Activated CD4-positive, alpha-beta T cell treated with anti-CD3 and anti-CD28 coated beads, Interleukin-2, amount 10 ng/mL, durations not matched to agents 7 days and 5 days (primary cell): ENCODE results near the gene ZMYND11. TPM values are rescaled to one million over a fixed set of nuclear protein-coding genes. Genes with fewer than 3 reads are reported as not detected.
"Not testable (repeated sequence)": the region's sequence is repeated elsewhere in the genome, so short reads cannot be mapped to it uniquely, and the experiment has no call there.

ENCODE experiments used
- CTCF ChIA-PET: fragments of 350-600 bp; sonication (Branson Sonifier 250); formaldehyde crosslinking; loops from one replicate; lab custom pipeline; 2021; ENCODE audit warnings: antibody characterized with exemption; lab: Charles Lee
- POLR2A ChIA-PET: fragments of 350-600 bp; sonication (Branson Sonifier 250); formaldehyde crosslinking; loops from one replicate; lab custom pipeline; 2021; ENCODE audit warnings: antibody characterized with exemption; lab: Charles Lee
- DNase-seq: peaks from one replicate; pipeline ENCODE4 v3.0.0-alpha.2; 2020
- H3K27ac Mint-ChIP-seq: one replicate; pipeline ENCODE4 v1.8.0; 2021; ENCODE audit warnings: mild to moderate bottlenecking, moderate library complexity, mixed read lengths
- H3K27me3 Mint-ChIP-seq: one replicate; pipeline ENCODE4 v1.8.0; 2021; ENCODE audit warnings: mixed read lengths
- H3K36me3 Mint-ChIP-seq: one replicate; pipeline ENCODE4 v1.8.0; 2021; ENCODE audit warnings: low read depth, mixed read lengths
- H3K4me1 Mint-ChIP-seq: one replicate; pipeline ENCODE4 v1.8.0; 2021; ENCODE audit warnings: mixed read lengths
- H3K4me3 Mint-ChIP-seq: one replicate; pipeline ENCODE4 v1.8.0; 2021; ENCODE audit warnings: mild to moderate bottlenecking, moderate library complexity, mixed read lengths
- H3K9me3 Mint-ChIP-seq: one replicate; pipeline ENCODE4 v1.8.0; 2021; ENCODE audit warnings: mixed read lengths
- total RNA-seq, 2 experiments: library from RNA; stranded (reverse); gene quantifications; one replicate each; pipeline ENCODE4 v1.2.3, GENCODE V29; 2021

Gene ZMYND11
- total RNA-seq, 2 experiments from 2014 or later: 37.5 to 44.3 TPM

GRCh38 chr10:185571-185970 is 50.3 kb downstream of the ZMYND11 start:
- peaks cover 11% of the 10 kb centered on the region for H3K4me1 Mint-ChIP-seq
- POLR2A ChIA-PET, DNase-seq, H3K4me3 Mint-ChIP-seq, H3K27me3 Mint-ChIP-seq, CTCF ChIA-PET, H3K27ac Mint-ChIP-seq: not testable (repeated sequence)
- H3K9me3 Mint-ChIP-seq: peaks cover 17% of the 10 kb centered on the region
- peaks cover 41% of the 10 kb centered on the region for H3K36me3 Mint-ChIP-seq

GRCh38 chr10:186911-187310 is 51.7 kb downstream of the ZMYND11 start:
- POLR2A ChIA-PET: no interaction called here
- H3K36me3 Mint-ChIP-seq: peaks cover 42% of the 10 kb centered on the region
- no peak overlapping the region for H3K27ac Mint-ChIP-seq
- H3K27me3 Mint-ChIP-seq: no peaks in the 10 kb centered on the region
- H3K4me3 Mint-ChIP-seq: no peak overlapping the region
- H3K4me1 Mint-ChIP-seq: peaks cover 10% of the 10 kb centered on the region
- CTCF ChIA-PET: no interaction called here
- H3K9me3 Mint-ChIP-seq: peaks cover 17% of the 10 kb centered on the region
- DNase-seq: no peak

- Mint-ChIP-seq H3K27ac (no peak overlapping the region), H3K9me3 (peaks cover 13% of the 10 kb centered on the region), H3K27me3 (no peaks in the 10 kb centered on the region), H3K4me1 (peaks cover 1% of the 10 kb centered on the region), H3K4me3 (no peak overlapping the region), H3K36me3 (peaks cover 30% of the 10 kb centered on the region)
- POLR2A ChIA-PET: no interaction called here
- CTCF ChIA-PET: no interaction called here
- DNase-seq: no peak
These were observed 53.3 kb downstream of the ZMYND11 start for GRCh38 chr10:188546-188945.

GRCh38 chr10:190216-190615 is 55.0 kb downstream of the ZMYND11 start:
- Mint-ChIP-seq H3K27me3 (no peaks in the 10 kb centered on the region), H3K36me3 (peaks cover 15% of the 10 kb centered on the region), H3K4me3 (no peak overlapping the region), H3K27ac (no peak overlapping the region), H3K9me3 (peaks cover under 1% of the 10 kb centered on the region), H3K4me1 (peaks cover 1% of the 10 kb centered on the region)
- CTCF ChIA-PET: interaction anchor here (0.5 kb wide), 1 partner anchor 21 kb away, joined by 3 read pairs; no protein-coding TSS in a partner anchor
- DNase-seq: no peak
- POLR2A ChIA-PET: no interaction called here

- CTCF ChIA-PET: no interaction called here
- no peak overlapping the region for H3K4me3 Mint-ChIP-seq
- no peaks in the 10 kb centered on the region for H3K9me3 Mint-ChIP-seq
- POLR2A ChIA-PET: no interaction called here
- peaks cover 11% of the 10 kb centered on the region for H3K36me3 Mint-ChIP-seq
- no peak overlapping the region for H3K27ac Mint-ChIP-seq
- peaks cover 1% of the 10 kb centered on the region for H3K4me1 Mint-ChIP-seq
- DNase-seq: no peak
- H3K27me3 Mint-ChIP-seq: no peaks in the 10 kb centered on the region
These were observed 56.7 kb downstream of the ZMYND11 start for GRCh38 chr10:191703-192518.

GRCh38 chr10:194281-194680 is 59.0 kb downstream of the ZMYND11 start:
- Mint-ChIP-seq H3K4me1 (no peaks in the 10 kb centered on the region), H3K27ac (no peak overlapping the region), H3K4me3 (no peak overlapping the region), H3K9me3 (no peaks in the 10 kb centered on the region), H3K27me3 (no peaks in the 10 kb centered on the region), H3K36me3 (peaks cover 7% of the 10 kb centered on the region)
- ChIA-PET CTCF (interaction anchor here (1.2 to 1.4 kb wide), 2 partner anchors 13 to 52 kb away, joined by 3 to 4 read pairs; no protein-coding TSS in a partner anchor), POLR2A (no interaction called here)
- no peak for DNase-seq

GRCh38 chr10:200405-200804 is 65.2 kb downstream of the ZMYND11 start:
- no peak overlapping the region for H3K4me3 Mint-ChIP-seq
- CTCF ChIA-PET: no interaction called here
- H3K27ac Mint-ChIP-seq: no peak overlapping the region
- peaks cover 5% of the 10 kb centered on the region for H3K36me3 Mint-ChIP-seq
- no peaks in the 10 kb centered on the region for H3K27me3 Mint-ChIP-seq
- peaks cover 3% of the 10 kb centered on the region for H3K9me3 Mint-ChIP-seq
- H3K4me1 Mint-ChIP-seq: peaks cover 1% of the 10 kb centered on the region
- POLR2A ChIA-PET: no interaction called here
- no peak for DNase-seq

GRCh38 chr10:201328-201771 is 66.1 kb downstream of the ZMYND11 start:
- Mint-ChIP-seq H3K27ac (no peak overlapping the region), H3K9me3 (peaks cover 3% of the 10 kb centered on the region), H3K4me3 (no peak overlapping the region), H3K36me3 (peaks cover 6% of the 10 kb centered on the region), H3K27me3 (no peaks in the 10 kb centered on the region), H3K4me1 (peaks cover 1% of the 10 kb centered on the region)
- ChIA-PET CTCF (no interaction called here), POLR2A (no interaction called here)
- DNase-seq: no peak

- Mint-ChIP-seq H3K27me3 (no peaks in the 10 kb centered on the region), H3K36me3 (peaks cover 28% of the 10 kb centered on the region), H3K9me3 (peaks cover 4% of the 10 kb centered on the region), H3K4me3 (no peak overlapping the region), H3K4me1 (no peaks in the 10 kb centered on the region), H3K27ac (no peak overlapping the region)
- no peak for DNase-seq
- ChIA-PET POLR2A (no interaction called here), CTCF (no interaction called here)
These were observed 73.4 kb downstream of the ZMYND11 start for GRCh38 chr10:208616-209015.

- peaks cover 4% of the 10 kb centered on the region for H3K9me3 Mint-ChIP-seq
- H3K27me3 Mint-ChIP-seq: no peaks in the 10 kb centered on the region
- peaks cover 28% of the 10 kb centered on the region for H3K36me3 Mint-ChIP-seq
- ChIA-PET POLR2A (no interaction called here), CTCF (no interaction called here)
- no peaks in the 10 kb centered on the region for H3K4me1 Mint-ChIP-seq
- H3K4me3 Mint-ChIP-seq: no peak overlapping the region
- DNase-seq: no peak
- no peak overlapping the region for H3K27ac Mint-ChIP-seq
These were observed 74.1 kb downstream of the ZMYND11 start for GRCh38 chr10:209357-209756.

- ChIA-PET CTCF (no interaction called here), POLR2A (no interaction called here)
- no peak overlapping the region for H3K27ac Mint-ChIP-seq
- H3K36me3 Mint-ChIP-seq: peaks cover 24% of the 10 kb centered on the region
- H3K4me3 Mint-ChIP-seq: no peak overlapping the region
- no peaks in the 10 kb centered on the region for H3K27me3 Mint-ChIP-seq
- H3K9me3 Mint-ChIP-seq: peaks cover 2% of the 10 kb centered on the region
- no peaks in the 10 kb centered on the region for H3K4me1 Mint-ChIP-seq
- DNase-seq: no peak
These were observed 75.0 kb downstream of the ZMYND11 start for GRCh38 chr10:210297-210696.

GRCh38 chr10:215444-215843 is 80.2 kb downstream of the ZMYND11 start:
- Mint-ChIP-seq H3K4me1 (peaks cover 7% of the 10 kb centered on the region), H3K36me3 (peaks cover 2% of the 10 kb centered on the region), H3K27ac (no peak overlapping the region), H3K27me3 (no peaks in the 10 kb centered on the region), H3K4me3 (no peak overlapping the region), H3K9me3 (no peaks in the 10 kb centered on the region)
- ChIA-PET POLR2A (no interaction called here), CTCF (no interaction called here)
- DNase-seq: no peak

GRCh38 chr10:218798-219197 is 83.5 kb downstream of the ZMYND11 start:
- Mint-ChIP-seq H3K9me3 (no peaks in the 10 kb centered on the region), H3K4me3 (no peak overlapping the region), H3K27me3 (no peaks in the 10 kb centered on the region), H3K36me3 (peaks cover 8% of the 10 kb centered on the region), H3K27ac (no peak overlapping the region), H3K4me1 (peaks cover 17% of the 10 kb centered on the region)
- ChIA-PET CTCF (no interaction called here), POLR2A (no interaction called here)
- DNase-seq: no peak
